ENCODE data around the gene ABHD11. TPM values are rescaled to one million over a fixed set of nuclear protein-coding genes. Genes with fewer than 3 reads are reported as not detected.

Gene ABHD11
- total and polyA plus RNA-seq, 9 of the 15 experiments (the other 6 are each of a cell fraction or from before 2014, with no cell fraction given): 7.7 to 44.2 (median 18.9) TPM

- TF ChIP-seq PBX2 (CRISPR knock-in tag; IDR thresholded peaks at IDR 0.05; ENCODE audit: low read depth): no peak
- TF ChIP-seq PBX2 (tag; conservative IDR thresholded peaks at IDR 0.05; ENCODE audit: low read depth): no peak
- no peak for TF ChIP-seq FOXM1 (IDR thresholded peaks at IDR 0.05; ENCODE audit: low read depth)
- peak; percentile 89; the same call in 1 of the 2 replicates for TF ChIP-seq FOXM1 (CRISPR knock-in tag; IDR thresholded peaks at IDR 0.05; ENCODE audit: low read depth)
- no peak for TF ChIP-seq ZNF584 (CRISPR knock-in tag; IDR thresholded peaks at IDR 0.05; ENCODE audit: low read depth)
- TF ChIP-seq PRPF4 (IDR thresholded peaks at IDR 0.05; ENCODE audit: insufficient read depth, low read depth, low read length, poor library complexity, severe bottlenecking): no peak
- TF ChIP-seq MCM2 (IDR thresholded peaks at IDR 0.05; ENCODE audit: low read depth): no peak
- peak; percentile 21 to 28; a peak in 3 of 4 replicates for TF ChIP-seq RAD21 (CRISPR knock-in tag; conservative IDR thresholded peaks at IDR 0.05 in 1 of 2, IDR thresholded peaks at IDR 0.05 in 1 of 2)
- peak; percentile 28 for TF ChIP-seq PCBP1 (IDR thresholded peaks at IDR 0.05; ENCODE audit: low read depth, low read length, poor library complexity, severe bottlenecking)
- TF ChIP-seq MYC (IDR thresholded peaks at IDR 0.05; ENCODE audit: low read depth, low read length): peak; percentile 75
- TF ChIP-seq MYC (CRISPR knock-in tag; IDR thresholded peaks at IDR 0.05; ENCODE audit: borderline replicate concordance, low read depth): no peak
- TF ChIP-seq TAL1 (IDR thresholded peaks at IDR 0.05): no peak
- no peak for TF ChIP-seq TAF15 (IDR thresholded peaks at IDR 0.05; ENCODE audit: low read depth, low read length)
- TF ChIP-seq BACH1 (tag; IDR thresholded peaks at IDR 0.05): no peak
- peak; percentile 50 for TF ChIP-seq REST (IDR thresholded peaks at IDR 0.05; ENCODE audit: borderline replicate concordance)
- peak; percentile 83 for TF ChIP-seq REST (CRISPR knock-in tag; IDR thresholded peaks at IDR 0.05; ENCODE audit: low read depth)
- TF ChIP-seq SIX5 (IDR thresholded peaks at IDR 0.05; ENCODE audit: borderline replicate concordance in 1 of 2, insufficient read depth in 1 of 2, low read depth in 1 of 2, low read length in 2 of 2): no peak
These were observed at the start of gene ABHD11 (continued) for GRCh38 chr7:73738612-73739386.

All from K562 (cell line).